GM21526 (cell line): ENCODE results near the gene SCG3.

Experiments
- ATAC-seq: cut with Tn5 transposase; IDR thresholded peaks from one replicate; pipeline ENCODE4 v1.9.1; 2021; ENCODE audit warnings: moderate library complexity; ENCODE audit not compliant: unreplicated experiment, low FRiP score

The SCG3 gene

DNA sequence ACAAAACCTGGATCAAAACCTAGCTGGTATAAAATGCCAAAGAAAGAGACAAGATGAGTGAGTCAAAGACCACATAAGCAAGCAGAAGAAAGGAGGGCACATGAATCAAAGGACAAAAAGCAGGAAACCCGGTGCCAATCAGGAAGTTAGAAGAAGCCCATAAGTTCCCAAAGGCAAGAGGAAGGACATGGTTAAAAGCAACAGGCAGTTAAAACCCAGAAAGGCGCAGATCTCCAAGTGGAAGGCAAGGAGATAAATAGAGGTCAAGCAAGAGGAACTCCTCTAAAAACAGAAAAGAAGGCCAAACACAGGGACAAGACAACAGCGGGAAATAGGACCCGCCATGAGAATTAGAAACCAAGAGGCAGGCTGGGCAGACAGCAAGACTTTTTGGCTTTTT is 74.5 kb downstream of the SCG3 start:
- no peak for ATAC-seq

DNA sequence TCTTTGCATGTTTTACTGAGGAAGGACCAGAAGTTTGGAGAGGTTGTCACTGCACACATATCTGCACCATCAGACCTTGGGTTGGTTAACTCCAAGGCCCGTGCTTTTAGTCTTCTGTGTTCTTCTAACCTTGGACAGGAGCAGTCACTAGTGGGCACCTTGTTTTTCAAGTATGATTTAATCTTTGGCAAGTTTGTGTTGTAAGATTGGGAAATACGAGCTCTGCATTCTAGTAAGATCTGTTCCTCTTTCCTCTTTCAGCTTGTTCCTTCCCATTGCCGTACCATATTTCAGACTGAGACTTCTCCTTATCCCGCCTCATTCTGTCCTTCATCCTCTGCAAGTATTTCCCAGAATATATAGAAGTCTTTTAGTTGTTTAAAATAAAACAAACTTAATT is 75.2 kb downstream of the SCG3 start:
- no peak for ATAC-seq

DNA sequence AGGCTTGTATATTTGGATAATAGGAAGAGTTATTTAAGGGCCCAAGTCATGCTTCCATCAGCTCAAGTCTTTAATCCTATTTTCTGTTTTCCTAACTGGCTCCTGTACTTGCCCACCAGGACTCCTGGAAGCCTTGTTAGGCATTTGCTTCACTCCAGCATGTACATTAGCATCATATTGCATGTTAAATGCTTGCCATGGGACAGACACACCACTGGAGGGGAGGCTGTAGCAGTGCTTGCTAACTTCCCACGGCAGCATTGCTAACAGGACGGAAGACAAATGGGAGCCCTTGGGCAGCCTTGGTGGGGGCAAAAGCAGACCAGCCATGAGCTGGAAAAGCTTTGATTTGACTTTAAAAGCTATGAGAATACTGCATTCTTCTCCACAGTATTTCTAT is 76.1 kb downstream of the SCG3 start:
- no peak for ATAC-seq

DNA sequence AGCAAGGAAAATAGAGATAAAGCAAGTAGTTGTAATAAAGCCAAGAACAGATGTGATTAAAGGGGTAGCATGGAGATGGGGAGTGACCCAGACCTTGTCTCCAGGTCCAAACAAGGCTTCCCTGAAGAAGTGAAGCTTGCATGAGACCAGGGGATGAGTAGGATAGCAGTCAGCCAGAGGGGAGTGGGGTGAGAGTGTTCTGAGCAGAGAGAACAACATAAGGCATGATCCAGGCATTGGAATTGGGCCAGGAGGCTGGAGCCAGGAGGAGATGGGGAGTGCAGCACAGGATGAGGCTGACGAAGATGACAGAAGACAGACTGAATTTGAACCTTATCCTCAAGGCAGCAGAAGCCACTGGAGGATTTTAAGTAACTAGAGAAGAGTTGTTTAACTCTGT is 77.3 kb downstream of the SCG3 start:
- no peak for ATAC-seq

DNA sequence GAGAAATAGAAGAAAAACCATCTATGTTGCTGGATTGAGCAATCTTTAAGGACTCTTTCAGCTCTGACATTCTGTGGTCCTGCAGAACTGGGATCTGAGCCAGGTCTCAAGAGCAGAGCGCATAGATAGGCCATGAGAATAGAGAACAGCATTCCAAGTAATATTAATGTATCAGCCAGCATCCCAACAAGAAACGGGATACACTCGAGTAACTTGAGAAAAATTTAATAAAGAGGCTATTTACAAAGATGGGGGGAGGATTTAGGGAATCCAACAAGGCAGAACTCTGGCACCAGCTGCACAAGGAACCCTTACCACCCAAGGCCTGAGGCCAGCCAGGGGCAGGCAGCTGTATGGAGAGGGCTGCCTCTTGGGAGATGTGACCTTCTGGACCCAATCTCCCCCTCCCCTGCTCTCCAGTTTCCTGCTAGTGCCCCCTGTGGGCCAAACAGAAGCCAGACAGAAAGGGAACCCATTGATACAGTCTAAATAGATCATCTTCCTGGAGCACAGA is 78.3 kb downstream of the SCG3 start:
- ATAC-seq, result no peak

DNA sequence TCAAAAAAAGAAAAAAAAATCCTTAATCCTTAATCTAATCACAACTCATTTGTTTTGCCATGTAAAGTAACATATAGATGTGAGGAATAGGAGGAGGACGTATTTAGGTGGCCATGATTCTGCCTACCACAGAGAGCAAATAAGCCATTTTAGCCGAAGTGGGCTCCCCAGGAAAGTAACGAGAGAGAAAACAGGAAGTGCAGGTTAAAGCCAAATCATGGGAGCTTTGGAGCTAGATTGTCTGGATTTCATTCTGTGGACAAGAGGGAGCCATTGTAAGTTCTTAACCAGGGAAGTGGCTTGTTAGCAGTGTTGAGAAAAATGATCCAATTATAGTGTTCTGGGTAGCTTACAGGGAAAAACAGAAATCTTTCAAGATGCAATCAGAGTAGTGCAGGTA is 79.5 kb downstream of the SCG3 start:
- no peak for ATAC-seq

DNA sequence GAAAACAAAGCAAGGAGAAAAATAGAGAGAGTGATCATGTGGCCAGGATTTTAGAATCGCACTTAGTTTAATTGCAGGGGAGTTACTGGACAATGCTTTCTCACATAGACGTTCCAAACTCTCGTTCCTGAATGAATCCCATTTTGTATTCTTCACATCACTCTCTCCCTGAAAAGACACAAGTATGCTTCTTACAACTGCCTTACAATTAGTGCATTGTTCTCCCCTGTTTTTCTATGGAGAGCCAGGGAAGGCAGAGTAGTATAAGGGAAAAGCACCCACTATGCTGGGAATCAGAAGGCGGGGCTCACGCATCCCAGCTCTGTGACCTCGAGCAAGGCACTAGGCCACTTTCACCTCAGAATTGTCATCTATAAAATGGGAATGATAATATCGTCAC is 84.4 kb downstream of the SCG3 start:
- ATAC-seq, result no peak

DNA sequence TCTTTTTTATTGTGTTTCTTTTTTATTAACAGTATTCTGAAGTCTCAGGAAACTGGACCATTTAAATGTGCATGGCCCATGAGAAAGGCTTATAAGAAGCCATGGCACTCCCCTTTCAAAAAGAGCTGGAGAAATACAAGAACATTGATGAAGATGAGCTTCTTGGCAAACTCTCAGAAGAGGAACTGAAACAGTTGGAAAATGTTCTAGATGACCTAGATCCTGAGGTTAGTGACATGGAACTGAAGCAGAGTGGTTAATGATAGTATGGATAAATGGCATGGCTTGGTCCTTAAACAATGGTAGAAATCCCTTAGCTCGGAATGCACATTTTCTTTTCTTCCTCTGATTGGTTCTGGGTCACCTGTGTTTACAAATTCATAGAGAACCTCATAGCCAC is 85.0 kb downstream of the SCG3 start:
- no peak for ATAC-seq

DNA sequence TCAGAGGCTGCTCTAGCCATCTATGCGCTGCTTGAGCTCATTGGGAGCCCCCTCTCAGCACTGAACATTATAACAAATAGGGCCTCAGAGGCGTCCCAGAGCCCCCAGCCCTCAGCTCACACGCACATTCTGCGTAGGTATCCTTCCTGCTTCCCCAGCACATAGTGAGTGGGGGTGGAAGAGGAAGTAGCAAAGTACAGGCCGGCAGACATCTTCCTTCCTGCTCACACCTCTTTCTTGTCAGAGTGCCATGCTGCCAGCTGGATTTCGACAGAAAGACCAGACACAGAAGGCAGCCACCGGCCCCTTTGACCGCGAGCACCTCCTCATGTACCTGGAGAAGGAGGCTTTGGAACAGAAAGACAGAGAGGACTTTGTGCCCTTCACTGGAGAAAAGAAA is 86.7 kb downstream of the SCG3 start:
- no peak for ATAC-seq
